Neutrophil (primary cell): Measurements from ENCODE around the gene JAM2.

Experiments used
- H3K27ac ChIP-seq: fragments of 200-600 bp; sonication (generic); 2 replicates; pipeline ENCODE4 v1.5.1; 2016; ENCODE audit warnings: mild to moderate bottlenecking, moderate library complexity
- H3K27me3 ChIP-seq: fragments of 200-600 bp; sonication (generic); 2 replicates; pipeline ENCODE4 v1.6.0; 2016; ENCODE audit warnings: mild to moderate bottlenecking
- H3K36me3 ChIP-seq: fragments of 200-600 bp; sonication (generic); 2 replicates; pipeline ENCODE4 v1.5.1; 2017
- H3K4me1 ChIP-seq, 2 experiments: fragments of 200-600 bp in 1 of 2; sonication (generic) in 1 of 2; 1 replicate in 1 of 2; 2 replicates in 1 of 2; pipeline versions ENCODE4 v1.5.1 to v1.6.1; 2013 to 2016; ENCODE audit warnings: low read depth in 1 of 2, low read length in 1 of 2, mild to moderate bottlenecking in 1 of 2, moderate library complexity in 1 of 2; ENCODE audit not compliant: control insufficient read depth in 1 of 2, insufficient read depth in 1 of 2
- H3K4me3 ChIP-seq, 2 experiments: fragments of 200-600 bp in 1 of 2; sonication (generic) in 1 of 2; 1 replicate in 1 of 2; 2 replicates in 1 of 2; pipeline ENCODE4 v1.5.1; 2013 to 2016; ENCODE audit warnings: low read depth in 1 of 2, low read length in 1 of 2, mild to moderate bottlenecking in 1 of 2, moderate library complexity in 1 of 2
- H3K9me3 ChIP-seq: fragments of 200-600 bp; sonication (generic); 2 replicates; pipeline ENCODE4 v1.5.1; 2016
- TF ChIP-seq, protein P1 (sequence below): fragments of 200-600 bp; sonication (generic); IDR thresholded peaks from 2 replicates; pipeline ENCODE4 v1.5.1; 2016; ENCODE audit warnings: antibody characterized with exemption

Gene JAM2

DNA sequence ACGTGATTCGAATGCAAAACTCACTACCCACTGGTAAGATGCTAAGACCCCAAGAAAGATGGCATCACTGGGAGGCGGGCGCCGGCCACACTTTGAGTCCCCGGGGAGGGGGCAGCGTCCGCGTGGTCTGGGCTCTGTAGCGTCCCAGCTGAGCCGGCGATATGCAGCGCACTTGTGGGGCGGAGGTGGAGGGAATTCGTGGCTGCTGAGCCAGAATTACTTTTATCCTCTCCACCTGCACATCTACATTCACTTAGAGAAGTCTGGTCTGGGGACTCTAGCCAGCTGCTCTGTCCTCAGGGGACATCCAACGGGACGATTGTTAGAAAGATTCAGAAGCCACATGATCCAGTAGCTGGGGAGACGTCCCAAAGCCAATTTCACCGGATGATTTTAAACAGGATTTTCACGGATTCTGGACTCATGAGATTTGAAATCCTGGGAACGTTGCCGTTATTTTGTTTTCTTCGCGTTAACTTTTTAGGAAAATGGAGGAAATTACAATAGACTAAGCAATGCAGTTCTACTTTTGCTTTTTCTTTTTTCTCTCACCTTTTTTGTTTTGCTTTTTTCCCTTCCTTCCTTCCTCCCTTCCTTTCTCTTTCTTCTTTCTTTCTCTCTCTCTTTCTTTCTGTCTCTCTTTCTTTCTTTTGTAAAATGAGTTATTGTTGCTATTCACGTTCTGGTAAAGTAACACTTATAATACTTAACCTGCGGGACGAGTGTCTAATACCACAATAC, 1.3 kb downstream of the JAM2 start:
- TF ChIP-seq, protein P1, sequence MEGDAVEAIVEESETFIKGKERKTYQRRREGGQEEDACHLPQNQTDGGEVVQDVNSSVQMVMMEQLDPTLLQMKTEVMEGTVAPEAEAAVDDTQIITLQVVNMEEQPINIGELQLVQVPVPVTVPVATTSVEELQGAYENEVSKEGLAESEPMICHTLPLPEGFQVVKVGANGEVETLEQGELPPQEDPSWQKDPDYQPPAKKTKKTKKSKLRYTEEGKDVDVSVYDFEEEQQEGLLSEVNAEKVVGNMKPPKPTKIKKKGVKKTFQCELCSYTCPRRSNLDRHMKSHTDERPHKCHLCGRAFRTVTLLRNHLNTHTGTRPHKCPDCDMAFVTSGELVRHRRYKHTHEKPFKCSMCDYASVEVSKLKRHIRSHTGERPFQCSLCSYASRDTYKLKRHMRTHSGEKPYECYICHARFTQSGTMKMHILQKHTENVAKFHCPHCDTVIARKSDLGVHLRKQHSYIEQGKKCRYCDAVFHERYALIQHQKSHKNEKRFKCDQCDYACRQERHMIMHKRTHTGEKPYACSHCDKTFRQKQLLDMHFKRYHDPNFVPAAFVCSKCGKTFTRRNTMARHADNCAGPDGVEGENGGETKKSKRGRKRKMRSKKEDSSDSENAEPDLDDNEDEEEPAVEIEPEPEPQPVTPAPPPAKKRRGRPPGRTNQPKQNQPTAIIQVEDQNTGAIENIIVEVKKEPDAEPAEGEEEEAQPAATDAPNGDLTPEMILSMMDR, result no peak

DNA sequence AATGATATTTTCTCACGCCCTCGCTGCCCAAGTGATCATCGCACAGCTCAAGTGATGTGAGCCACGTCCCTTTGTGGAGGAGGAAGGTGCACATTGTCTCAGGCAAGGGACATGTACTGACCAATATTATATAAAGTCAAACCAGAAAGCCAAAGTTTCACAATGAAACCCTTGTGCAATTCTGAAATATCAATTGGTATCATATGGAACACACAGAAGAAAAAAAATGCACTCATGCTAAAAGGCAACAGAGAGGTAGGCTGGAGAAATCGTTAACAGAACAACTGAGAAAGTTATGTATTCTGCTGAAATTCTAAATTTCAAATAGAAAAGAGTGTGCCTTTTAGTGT, 1.9 kb downstream of the JAM2 start:
- no peaks in the 10 kb centered on the region for H3K9me3 ChIP-seq
- H3K4me3 ChIP-seq, result no peak overlapping the region
- H3K27me3 ChIP-seq, result peaks cover 71% of the 10 kb centered on the region
- H3K36me3 ChIP-seq, result no peaks in the 10 kb centered on the region
- peaks cover 0 to 13% of the 10 kb centered on the region in 2 experiments for H3K4me1 ChIP-seq
- TF ChIP-seq, protein P1, result no peak
- H3K27ac ChIP-seq, result no peak overlapping the region

More for the DNA sequence above, 1.3 kb downstream of the JAM2 start:
- Histone ChIP-seq H3K36me3 (no peaks in the 10 kb centered on the region), H3K4me1 (peaks cover 0 to 13% of the 10 kb centered on the region in 2 experiments), H3K9me3 (no peaks in the 10 kb centered on the region), H3K4me3 (no peak overlapping the region), H3K27me3 (peaks cover 71% of the 10 kb centered on the region), H3K27ac (no peak overlapping the region)

DNA sequence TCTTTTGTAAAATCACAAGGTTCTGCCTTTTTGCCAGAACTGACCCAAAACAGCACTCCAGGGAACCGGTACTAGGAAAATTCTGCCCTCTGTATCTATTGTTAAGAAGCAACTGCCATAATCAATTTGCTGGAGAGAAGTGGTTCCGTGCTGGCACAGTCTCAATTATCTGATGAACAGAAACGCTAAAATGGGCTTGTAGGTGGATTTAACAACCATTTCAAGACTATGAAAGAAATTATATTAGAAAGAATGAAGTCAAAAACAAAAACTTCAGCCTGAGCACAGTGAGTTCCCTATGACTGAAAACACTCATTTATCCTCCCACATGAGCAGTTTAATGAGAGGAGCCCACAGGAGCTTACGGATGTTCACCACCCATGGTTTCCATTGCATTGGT, 4.4 kb downstream of the JAM2 start:
- Histone ChIP-seq H3K4me3 (no peak overlapping the region), H3K36me3 (no peaks in the 10 kb centered on the region), H3K4me1 (peaks cover 0 to 13% of the 10 kb centered on the region in 2 experiments), H3K9me3 (no peaks in the 10 kb centered on the region), H3K27ac (no peak overlapping the region), H3K27me3 (peaks cover 45% of the 10 kb centered on the region)
- TF ChIP-seq, protein P1, result no peak

DNA sequence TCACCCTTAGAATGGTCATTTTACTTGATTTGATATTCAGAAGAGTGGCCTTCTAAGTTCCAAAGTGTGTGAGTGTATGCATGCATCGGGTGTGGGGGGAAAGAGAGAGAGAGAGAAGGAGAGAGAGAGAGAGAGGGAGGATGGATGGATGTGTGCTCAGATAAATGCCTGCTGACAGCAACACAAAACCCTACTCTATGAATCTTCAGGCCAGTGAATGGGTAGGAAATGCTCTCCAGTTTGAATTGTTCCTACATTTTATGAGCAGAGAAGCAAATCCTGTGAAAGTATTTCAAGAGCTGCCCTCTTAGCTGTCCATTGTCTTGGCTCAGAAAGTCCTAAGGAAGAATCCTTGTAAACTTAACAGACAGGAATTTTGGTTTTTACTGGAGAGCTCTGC, 7.4 kb downstream of the JAM2 start:
- TF ChIP-seq, protein P1, result no peak
- Histone ChIP-seq H3K4me1 (no peaks in the 10 kb centered on the region), H3K27ac (no peak overlapping the region), H3K27me3 (peaks cover 15% of the 10 kb centered on the region), H3K36me3 (no peaks in the 10 kb centered on the region), H3K9me3 (no peaks in the 10 kb centered on the region), H3K4me3 (no peak overlapping the region)

DNA sequence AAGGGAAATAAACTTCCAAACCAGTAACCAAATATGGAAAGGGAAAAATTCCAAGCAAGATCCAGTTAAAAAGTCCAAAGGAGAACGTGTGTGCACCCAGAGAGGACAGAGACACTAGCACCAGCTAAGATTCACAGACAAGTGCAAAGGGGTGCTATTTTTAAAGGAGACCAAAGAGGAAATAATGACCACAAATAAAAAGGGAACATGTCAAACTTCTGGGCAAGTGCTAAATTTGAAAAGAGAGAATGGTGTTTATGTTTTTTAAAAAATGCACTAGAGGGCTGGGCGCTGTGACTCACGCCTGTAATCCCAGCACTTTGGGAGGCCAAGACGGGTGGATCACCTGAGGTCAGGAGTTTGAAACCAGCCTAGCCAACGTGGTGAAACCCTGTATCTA, 8.6 kb downstream of the JAM2 start:
- H3K4me1 ChIP-seq, result no peaks in the 10 kb centered on the region
- H3K4me3 ChIP-seq, result no peak overlapping the region
- no peak overlapping the region for H3K27ac ChIP-seq
- TF ChIP-seq, protein P1, result no peak
- H3K27me3 ChIP-seq, result peaks cover 3% of the 10 kb centered on the region
- H3K36me3 ChIP-seq, result no peaks in the 10 kb centered on the region
- H3K9me3 ChIP-seq, result no peaks in the 10 kb centered on the region
